MM.1S (cell line): Measurements from ENCODE around the gene PCDHGA5.

Experiments
- EZH2 ChIP-seq: fragments of 300-600 bp; sonication (generic); optimal IDR thresholded peaks from 2 replicates; pipeline ENCODE3; 2017; ENCODE audit warnings: low read depth, mild to moderate bottlenecking, antibody characterized with exemption, low read length, mixed read lengths
- EZH2phosphoT487 ChIP-seq: fragments of 300-600 bp; sonication (generic); IDR thresholded peaks from 2 replicates; pipeline ENCODE4 v1.6.1; 2018; ENCODE audit warnings: antibody characterized with exemption, low read length
- TF ChIP-seq, protein P1 (sequence below): fragments of 300-600 bp; sonication (generic); IDR thresholded peaks from 2 replicates; pipeline ENCODE4 v1.5.1; 2016; ENCODE audit warnings: antibody characterized with exemption, low read length, mixed read lengths

DNA sequence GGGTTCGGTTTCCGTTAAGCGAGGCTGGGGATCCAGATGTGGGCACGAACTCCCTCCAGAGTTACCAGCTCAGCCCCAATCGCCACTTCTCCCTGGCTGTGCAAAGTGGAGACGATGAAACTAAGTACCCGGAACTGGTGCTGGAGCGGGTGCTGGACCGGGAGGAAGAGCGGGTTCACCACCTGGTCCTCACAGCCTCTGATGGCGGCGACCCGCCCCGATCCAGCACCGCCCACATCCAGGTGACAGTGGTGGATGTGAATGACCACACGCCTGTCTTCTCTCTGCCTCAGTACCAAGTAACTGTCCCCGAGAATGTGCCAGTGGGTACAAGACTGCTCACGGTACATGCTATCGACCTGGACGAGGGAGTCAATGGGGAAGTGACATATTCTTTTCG lies 19.4 kb downstream of the PCDHGA5 start:
- TF ChIP-seq, protein P1, sequence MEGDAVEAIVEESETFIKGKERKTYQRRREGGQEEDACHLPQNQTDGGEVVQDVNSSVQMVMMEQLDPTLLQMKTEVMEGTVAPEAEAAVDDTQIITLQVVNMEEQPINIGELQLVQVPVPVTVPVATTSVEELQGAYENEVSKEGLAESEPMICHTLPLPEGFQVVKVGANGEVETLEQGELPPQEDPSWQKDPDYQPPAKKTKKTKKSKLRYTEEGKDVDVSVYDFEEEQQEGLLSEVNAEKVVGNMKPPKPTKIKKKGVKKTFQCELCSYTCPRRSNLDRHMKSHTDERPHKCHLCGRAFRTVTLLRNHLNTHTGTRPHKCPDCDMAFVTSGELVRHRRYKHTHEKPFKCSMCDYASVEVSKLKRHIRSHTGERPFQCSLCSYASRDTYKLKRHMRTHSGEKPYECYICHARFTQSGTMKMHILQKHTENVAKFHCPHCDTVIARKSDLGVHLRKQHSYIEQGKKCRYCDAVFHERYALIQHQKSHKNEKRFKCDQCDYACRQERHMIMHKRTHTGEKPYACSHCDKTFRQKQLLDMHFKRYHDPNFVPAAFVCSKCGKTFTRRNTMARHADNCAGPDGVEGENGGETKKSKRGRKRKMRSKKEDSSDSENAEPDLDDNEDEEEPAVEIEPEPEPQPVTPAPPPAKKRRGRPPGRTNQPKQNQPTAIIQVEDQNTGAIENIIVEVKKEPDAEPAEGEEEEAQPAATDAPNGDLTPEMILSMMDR, result no peak
- TF ChIP-seq EZH2 (no peak), EZH2phosphoT487 (no peak)
